Measurements from ENCODE around the gene FLII.
"Not testable (repeated sequence)": the region's sequence is repeated elsewhere in the genome, so short reads cannot be mapped to it uniquely, and the experiment has no call there.

FLII gene

GRCh38 chr17:18258356-18259038 is at the start of gene FLII:
FLII (minus strand) TSS chr17:18258738; CDS start chr17:18258690, 48 bp downstream.
- DNase-seq: no peak

- not testable (repeated sequence) for DNase-seq
Observed at GRCh38 chr17:18303206-18303605, 44.7 kb upstream of the FLII start.

DNA sequence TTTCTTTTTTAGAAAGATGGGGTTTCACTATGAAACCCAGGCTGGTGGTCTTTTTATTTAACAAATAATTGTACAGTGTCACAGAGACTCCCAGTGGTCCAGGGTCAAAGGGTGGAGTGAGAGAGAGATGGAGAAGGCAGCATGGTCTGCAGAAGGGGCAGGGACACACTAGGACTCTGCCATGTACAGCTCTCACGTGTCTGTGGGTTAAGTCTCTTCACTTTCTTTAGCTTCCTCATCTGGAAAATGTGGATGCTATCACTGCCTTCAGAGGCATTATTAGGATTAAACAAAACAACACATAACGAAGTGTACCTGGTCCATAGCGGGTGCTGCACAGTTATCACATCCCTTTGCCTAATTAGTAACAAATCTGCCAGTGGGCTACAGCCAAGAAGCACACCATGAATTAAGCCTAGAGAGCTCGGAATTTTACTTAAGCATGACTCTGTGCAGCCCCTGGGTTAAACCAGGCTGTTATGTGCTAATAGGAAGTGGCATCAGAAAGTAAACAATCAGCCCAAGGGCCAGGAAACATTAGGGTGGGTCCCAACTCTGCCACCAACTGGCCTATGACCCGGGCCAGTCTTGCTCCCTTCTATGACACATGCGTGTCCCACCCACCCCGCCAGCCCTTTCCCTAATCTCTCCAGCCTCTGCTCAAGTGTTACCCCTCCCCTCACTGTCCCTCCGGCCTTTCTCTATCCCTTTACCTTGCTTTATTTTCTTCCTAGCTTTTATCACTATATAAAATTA is 42.4 kb upstream of the FLII start:
- no peak for DNase-seq

DNA sequence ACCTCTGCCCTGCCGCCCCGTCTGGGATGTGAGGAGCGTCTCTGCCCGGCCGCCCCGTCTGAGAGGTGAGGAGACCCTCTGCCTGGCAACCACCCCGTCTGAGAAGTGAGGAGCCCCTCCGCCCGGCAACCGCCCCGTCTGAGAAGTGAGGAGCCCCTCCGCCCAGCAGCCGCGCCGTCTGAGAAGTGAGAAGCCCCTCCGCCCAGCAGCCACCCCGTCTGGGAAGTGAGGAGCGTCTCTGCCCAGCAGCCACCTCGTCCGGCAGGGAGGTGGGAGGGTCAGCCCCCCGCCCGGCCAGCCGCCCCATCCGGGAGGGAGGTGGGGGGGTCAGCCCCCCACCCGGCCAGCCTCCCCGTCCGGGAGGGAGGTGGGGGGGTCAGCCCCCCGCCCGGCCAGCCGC is 39.5 kb upstream of the FLII start:
- not testable (repeated sequence) for DNase-seq

- DNase-seq: no peak
Observed at GRCh38 chr17:18291718-18292540, 33.4 kb upstream of the FLII start.

GRCh38 chr17:18285296-18285695 is 26.8 kb upstream of the FLII start:
- DNase-seq: no peak

- DNase-seq: no peak
Observed at GRCh38 chr17:18281788-18282187, 23.2 kb upstream of the FLII start.

GRCh38 chr17:18280766-18281371 is 22.3 kb upstream of the FLII start:
- no peak for DNase-seq

DNA sequence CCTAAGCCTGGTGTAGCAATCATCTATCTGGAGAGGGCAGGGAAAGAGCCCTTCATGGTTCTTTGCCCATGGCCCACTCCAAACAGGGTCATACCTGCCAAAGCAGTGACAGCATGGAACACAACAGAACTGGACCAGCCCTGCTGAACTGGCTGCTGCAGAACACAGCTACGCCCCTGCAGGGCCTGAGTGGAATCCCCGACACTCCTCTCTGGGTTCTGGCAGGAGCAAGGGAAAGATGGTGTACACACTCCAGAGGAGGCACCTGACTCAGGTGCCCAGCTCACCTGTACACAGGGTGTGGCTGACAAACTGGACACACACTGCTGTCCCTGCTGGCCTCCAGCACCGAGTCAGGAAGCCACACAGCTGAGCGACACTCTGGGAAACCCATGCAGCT is 21.7 kb upstream of the FLII start:
- no peak for DNase-seq

GRCh38 chr17:18278867-18279266 is 20.3 kb upstream of the FLII start:
- no peak for DNase-seq

GRCh38 chr17:18277076-18277475 is 18.5 kb upstream of the FLII start:
- DNase-seq: no peak

- no peak for DNase-seq
Observed at GRCh38 chr17:18270046-18270931, 11.8 kb upstream of the FLII start.

DNA sequence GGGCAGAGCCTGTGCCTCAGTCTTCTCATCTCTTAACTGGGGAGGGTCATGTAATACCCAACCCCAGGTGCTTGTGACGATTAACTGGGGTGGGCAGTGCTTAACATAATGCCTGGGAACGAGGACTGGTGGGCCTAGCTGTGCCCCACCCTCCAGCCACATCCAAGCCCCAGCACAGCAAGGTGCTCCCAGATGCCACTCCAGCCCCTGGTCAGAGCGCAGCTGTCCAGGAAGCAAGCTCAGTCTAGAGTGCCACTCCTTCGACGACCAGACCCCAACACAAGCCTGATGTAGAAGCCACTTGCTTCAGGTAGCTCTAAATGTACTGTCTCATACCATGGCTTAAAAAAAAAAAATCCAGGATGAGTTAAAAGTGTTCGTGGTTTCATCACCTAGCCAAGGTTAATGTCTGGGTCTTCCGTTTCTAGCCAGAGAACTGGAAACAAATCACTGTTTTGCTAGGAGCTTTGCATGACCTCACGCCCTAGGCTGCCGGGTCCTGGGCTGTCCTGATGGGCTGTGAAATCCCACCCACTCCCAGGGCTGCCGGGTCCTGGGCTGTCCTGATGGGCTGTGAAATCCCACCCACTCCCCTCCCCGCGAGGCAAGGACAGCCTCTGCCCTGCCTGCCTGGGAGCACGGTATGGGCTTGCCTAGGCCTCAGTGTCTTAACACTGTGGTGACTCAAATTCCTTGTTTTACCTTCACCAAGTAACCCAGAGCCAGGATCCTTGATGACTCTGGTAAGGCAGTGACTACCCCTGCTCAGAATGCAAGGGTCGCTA is 9.6 kb upstream of the FLII start:
- DNase-seq: no peak

- no peak for DNase-seq
Observed at GRCh38 chr17:18267366-18267765, 8.8 kb upstream of the FLII start.

GRCh38 chr17:18263885-18264682 is 5.5 kb upstream of the FLII start:
- no peak for DNase-seq

- DNase-seq: no peak
Observed at GRCh38 chr17:18262641-18263040, 4.1 kb upstream of the FLII start.

GRCh38 chr17:18262111-18262510 is 3.6 kb upstream of the FLII start:
- no peak for DNase-seq

GRCh38 chr17:18261659-18262058 is 3.1 kb upstream of the FLII start:
- DNase-seq: no peak

- DNase-seq: no peak
Observed at GRCh38 chr17:18261146-18261515, 2.6 kb upstream of the FLII start.

- peak; percentile 60 to 83 for DNase-seq
Observed at GRCh38 chr17:18260332-18261145, 2.0 kb upstream of the FLII start, which contains the start of gene MIEF2. MIEF2 (plus strand) TSS chr17:18260662; CDS start chr17:18262721, 2,059 bp downstream.

Measured in NCI-H187 (cell line).